Measurements from ENCODE around the gene PBXIP1.
"Not testable (repeated sequence)": the region's sequence is repeated elsewhere in the genome, so short reads cannot be mapped to it uniquely, and the experiment has no call there.

PBXIP1 gene

DNA sequence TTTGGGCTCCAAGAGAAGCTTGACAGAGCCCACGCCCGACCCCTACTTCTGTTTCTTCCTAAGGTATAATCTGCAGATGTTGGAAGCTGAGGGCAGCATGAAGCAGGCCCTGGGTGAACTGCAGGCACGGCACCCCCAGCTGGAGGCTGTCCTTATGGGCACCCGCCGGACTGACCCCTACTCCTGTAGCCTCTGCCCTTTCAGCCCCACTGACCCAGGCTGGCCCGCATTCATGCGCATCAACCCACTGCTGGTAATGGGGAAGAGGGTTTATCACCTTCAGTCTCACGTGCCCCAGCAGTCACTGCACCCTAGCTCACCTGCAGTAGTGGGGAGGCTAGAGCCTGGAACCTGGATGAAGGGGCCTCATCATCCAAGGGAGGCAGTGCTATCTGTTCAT lies 34.4 kb upstream of the PBXIP1 start:
- Histone ChIP-seq H3K79me2 (ENCODE audit: control insufficient read depth, insufficient read depth, low read length) (peaks cover 7% of the 10 kb centered on the region), H3K4me3 (ENCODE audit: low read length) (no peak overlapping the region), H3K56ac (ENCODE audit: low read length) (no peak overlapping the region), H4K5ac (ENCODE audit: low read length) (no peak overlapping the region), H2BK120ac (ENCODE audit: low read depth, low read length) (no peak overlapping the region), H3K79me1 (ENCODE audit: low read length) (peaks cover 19% of the 10 kb centered on the region), H3K9ac (ENCODE audit: low read length) (no peak overlapping the region), H2BK15ac (replicated peaks; ENCODE audit: low read depth) (no peak overlapping the region), H3K18ac (ENCODE audit: low read length) (no peak overlapping the region), H3K27me3 (ENCODE audit: insufficient read depth, low read length, poor library complexity) (no peaks in the 10 kb centered on the region), H3K23ac (ENCODE audit: low read length) (no peak overlapping the region), H2BK5ac (ENCODE audit: low read length) (no peak overlapping the region), H3K4me2 (ENCODE audit: low read length) (no peak overlapping the region), H3K27ac (ENCODE audit: low read depth, low read length) (no peak overlapping the region), H2AK5ac (ENCODE audit: low read length) (no peak overlapping the region), H3K4ac (ENCODE audit: low read depth, low read length) (no peak overlapping the region), H3K36me3 (ENCODE audit: control insufficient read depth, insufficient read depth, low read length) (peaks cover 20% of the 10 kb centered on the region), H4K8ac (ENCODE audit: low read depth, low read length) (no peak overlapping the region), H3K4me1 (ENCODE audit: control insufficient read depth, low read depth, low read length) (no peaks in the 10 kb centered on the region)
- WGBS (ENCODE audit: extremely low coverage, insufficient coverage, low lambda C conversion rate): no CpG with 5 or more reads among the region's 8 CpGs
- DNase-seq: no peak

DNA sequence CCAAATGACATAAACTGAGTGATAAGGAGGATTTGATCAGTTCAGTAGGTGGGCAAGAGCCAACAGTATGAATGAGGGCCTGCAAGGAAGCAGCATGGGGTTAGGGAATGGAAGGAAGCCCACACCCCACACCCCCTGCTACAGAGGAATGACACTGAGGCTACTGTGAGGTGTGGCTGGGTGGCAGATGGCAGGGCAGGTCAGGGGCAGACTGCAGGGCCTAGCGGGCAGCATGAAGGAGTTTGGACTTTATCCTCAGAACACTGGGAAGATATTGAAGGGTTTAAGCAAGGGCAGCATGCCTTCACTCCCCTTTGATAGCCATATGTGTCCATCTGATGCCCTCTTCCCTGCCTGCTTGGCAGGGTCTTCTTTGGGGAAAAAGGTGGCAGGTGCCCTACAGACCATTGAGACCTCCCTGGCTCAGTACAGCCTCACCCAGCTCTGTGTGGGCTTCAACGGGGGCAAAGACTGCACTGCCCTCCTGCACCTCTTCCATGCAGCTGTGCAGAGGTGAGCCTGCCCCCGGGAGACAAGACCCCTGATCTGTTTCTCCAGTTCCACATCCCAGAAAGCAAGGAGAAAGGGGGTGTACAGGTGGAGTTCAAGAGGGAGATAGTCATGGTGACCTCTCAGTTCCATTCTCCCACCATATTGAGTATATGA lies 33.4 kb upstream of the PBXIP1 start:
- Histone ChIP-seq H3K4ac (ENCODE audit: low read depth, low read length) (no peak overlapping the region), H4K5ac (ENCODE audit: low read length) (no peak overlapping the region), H3K56ac (ENCODE audit: low read length) (peak overlapping the region; percentile 34), H3K36me3 (ENCODE audit: control insufficient read depth, insufficient read depth, low read length) (peaks cover 20% of the 10 kb centered on the region), H3K79me1 (ENCODE audit: low read length) (peaks cover 21% of the 10 kb centered on the region), H2BK15ac (replicated peaks; ENCODE audit: low read depth) (no peak overlapping the region), H3K27me3 (ENCODE audit: insufficient read depth, low read length, poor library complexity) (no peaks in the 10 kb centered on the region), H3K79me2 (ENCODE audit: control insufficient read depth, insufficient read depth, low read length) (peaks cover 10% of the 10 kb centered on the region), H3K27ac (ENCODE audit: low read depth, low read length) (no peak overlapping the region), H3K18ac (ENCODE audit: low read length) (no peak overlapping the region), H3K9ac (ENCODE audit: low read length) (no peak overlapping the region), H3K23ac (ENCODE audit: low read length) (no peak overlapping the region), H3K4me3 (ENCODE audit: low read length) (no peak overlapping the region), H4K8ac (ENCODE audit: low read depth, low read length) (no peak overlapping the region), H3K4me1 (ENCODE audit: control insufficient read depth, low read depth, low read length) (no peaks in the 10 kb centered on the region), H2AK5ac (ENCODE audit: low read length) (no peak overlapping the region), H3K4me2 (ENCODE audit: low read length) (no peak overlapping the region), H2BK5ac (ENCODE audit: low read length) (no peak overlapping the region), H2BK120ac (ENCODE audit: low read depth, low read length) (no peak overlapping the region)
- WGBS (ENCODE audit: extremely low coverage, insufficient coverage, low lambda C conversion rate): no CpG with 5 or more reads among the region's 3 CpGs
- DNase-seq: no peak

DNA sequence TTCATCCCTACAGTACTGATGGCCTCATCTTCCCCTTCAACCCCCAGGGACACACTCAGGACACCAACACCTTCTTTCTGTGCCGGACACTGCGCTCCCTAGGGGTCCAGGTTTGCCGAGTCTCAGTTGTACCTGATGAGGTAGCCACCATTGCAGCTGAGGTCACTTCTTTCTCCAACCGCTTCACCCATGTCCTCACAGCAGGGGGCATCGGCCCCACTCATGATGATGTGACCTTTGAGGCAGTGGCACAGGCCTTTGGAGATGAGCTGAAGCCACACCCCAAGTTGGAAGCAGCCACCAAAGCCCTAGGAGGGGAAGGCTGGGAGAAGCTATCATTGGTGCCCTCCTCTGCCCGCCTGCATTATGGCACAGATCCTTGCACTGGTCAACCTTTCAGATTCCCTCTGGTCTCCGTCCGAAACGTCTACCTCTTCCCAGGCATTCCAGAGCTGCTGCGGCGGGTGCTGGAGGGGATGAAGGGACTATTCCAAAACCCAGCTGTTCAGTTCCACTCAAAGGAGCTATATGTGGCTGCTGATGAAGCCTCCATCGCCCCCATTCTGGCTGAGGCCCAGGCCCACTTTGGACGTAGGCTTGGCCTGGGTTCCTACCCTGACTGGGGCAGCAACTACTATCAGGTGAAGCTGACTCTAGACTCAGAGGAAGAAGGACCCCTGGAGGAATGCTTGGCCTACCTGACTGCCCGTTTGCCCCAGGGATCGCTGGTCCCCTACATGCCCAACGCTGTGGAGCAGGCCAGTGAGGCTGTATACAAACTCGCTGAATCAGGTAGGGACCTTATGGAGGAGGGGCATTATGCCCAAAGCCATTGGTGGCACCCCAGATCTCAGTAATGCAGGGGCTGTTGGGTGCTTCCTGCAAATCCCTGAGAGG lies 32.4 kb upstream of the PBXIP1 start:
- Histone ChIP-seq H4K5ac (ENCODE audit: low read length) (no peak overlapping the region), H3K27ac (ENCODE audit: low read depth, low read length) (no peak overlapping the region), H3K4me3 (ENCODE audit: low read length) (no peak overlapping the region), H3K27me3 (ENCODE audit: insufficient read depth, low read length, poor library complexity) (no peaks in the 10 kb centered on the region), H3K23ac (ENCODE audit: low read length) (no peak overlapping the region), H3K79me1 (ENCODE audit: low read length) (peaks cover 21% of the 10 kb centered on the region), H3K36me3 (ENCODE audit: control insufficient read depth, insufficient read depth, low read length) (peaks cover 20% of the 10 kb centered on the region), H2BK15ac (replicated peaks; ENCODE audit: low read depth) (no peak overlapping the region), H3K4me2 (ENCODE audit: low read length) (no peak overlapping the region), H3K18ac (ENCODE audit: low read length) (no peak overlapping the region), H3K79me2 (ENCODE audit: control insufficient read depth, insufficient read depth, low read length) (peaks cover 19% of the 10 kb centered on the region), H2BK5ac (ENCODE audit: low read length) (no peak overlapping the region), H2BK120ac (ENCODE audit: low read depth, low read length) (no peak overlapping the region), H3K56ac (ENCODE audit: low read length) (no peak overlapping the region), H3K9ac (ENCODE audit: low read length) (no peak overlapping the region), H4K8ac (ENCODE audit: low read depth, low read length) (no peak overlapping the region), H3K4ac (ENCODE audit: low read depth, low read length) (no peak overlapping the region), H3K4me1 (ENCODE audit: control insufficient read depth, low read depth, low read length) (no peaks in the 10 kb centered on the region), H2AK5ac (ENCODE audit: low read length) (no peak overlapping the region)
- WGBS (ENCODE audit: extremely low coverage, insufficient coverage, low lambda C conversion rate): no CpG with 5 or more reads among the region's 17 CpGs
- DNase-seq: no peak

DNA sequence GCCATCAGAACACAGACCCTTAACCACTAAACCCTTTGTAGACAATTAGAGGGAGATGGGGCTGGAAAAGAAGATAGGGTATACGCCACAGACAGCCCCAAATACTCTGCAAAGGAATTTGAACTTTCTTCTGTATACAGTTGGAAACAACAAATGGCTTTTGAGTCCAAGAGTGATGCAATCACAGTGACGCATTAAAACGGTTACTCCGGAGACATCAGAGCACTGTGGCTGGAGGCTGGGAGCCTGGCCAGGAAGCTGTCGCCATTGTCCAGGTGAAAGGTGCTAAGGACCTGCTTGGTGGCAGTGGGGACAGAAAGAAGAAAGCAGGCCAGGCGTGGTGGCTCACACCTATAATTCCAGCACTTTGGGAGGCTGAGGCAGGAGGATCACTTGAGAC lies 31.4 kb upstream of the PBXIP1 start:
- Histone ChIP-seq H4K5ac (ENCODE audit: low read length) (no peak overlapping the region), H3K9ac (ENCODE audit: low read length) (no peak overlapping the region), H3K36me3 (ENCODE audit: control insufficient read depth, insufficient read depth, low read length) (peaks cover 20% of the 10 kb centered on the region), H3K4ac (ENCODE audit: low read depth, low read length) (no peak overlapping the region), H3K27me3 (ENCODE audit: insufficient read depth, low read length, poor library complexity) (no peaks in the 10 kb centered on the region), H2BK15ac (replicated peaks; ENCODE audit: low read depth) (no peak overlapping the region), H3K4me3 (ENCODE audit: low read length) (no peak overlapping the region), H3K4me2 (ENCODE audit: low read length) (no peak overlapping the region), H3K23ac (ENCODE audit: low read length) (no peak overlapping the region), H3K79me1 (ENCODE audit: low read length) (peaks cover 21% of the 10 kb centered on the region), H3K18ac (ENCODE audit: low read length) (no peak overlapping the region), H3K56ac (ENCODE audit: low read length) (no peak overlapping the region), H3K79me2 (ENCODE audit: control insufficient read depth, insufficient read depth, low read length) (peaks cover 19% of the 10 kb centered on the region), H3K4me1 (ENCODE audit: control insufficient read depth, low read depth, low read length) (no peaks in the 10 kb centered on the region), H2BK120ac (ENCODE audit: low read depth, low read length) (no peak overlapping the region), H2AK5ac (ENCODE audit: low read length) (no peak overlapping the region), H2BK5ac (ENCODE audit: low read length) (no peak overlapping the region), H4K8ac (ENCODE audit: low read depth, low read length) (no peak overlapping the region), H3K27ac (ENCODE audit: low read depth, low read length) (no peak overlapping the region)
- WGBS (ENCODE audit: extremely low coverage, insufficient coverage, low lambda C conversion rate): no CpG with 5 or more reads among the region's 6 CpGs
- DNase-seq: no peak

DNA sequence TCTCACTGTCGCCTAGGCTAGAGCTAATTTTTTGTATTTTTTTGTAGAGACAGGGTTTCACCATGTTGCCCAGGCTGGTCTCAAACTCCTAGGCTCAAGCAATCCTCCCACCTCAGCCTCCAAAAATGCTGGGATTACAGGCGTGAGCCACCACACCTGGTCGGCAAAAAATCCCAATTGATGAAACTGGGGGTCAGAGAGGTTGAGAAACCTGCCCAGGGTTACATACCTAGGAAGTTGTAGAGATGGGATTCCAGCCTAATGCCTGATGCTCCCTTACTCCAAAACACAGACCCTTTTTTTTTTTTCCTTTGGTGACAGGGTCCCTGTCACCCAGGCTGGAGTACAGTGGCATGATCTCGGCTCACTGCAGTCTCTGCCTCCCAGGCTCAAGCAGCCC lies 30.8 kb upstream of the PBXIP1 start:
- H4K8ac ChIP-seq (ENCODE audit: low read depth, low read length); H3K27me3 ChIP-seq (ENCODE audit: insufficient read depth, low read length, poor library complexity); H3K18ac ChIP-seq (ENCODE audit: low read length); H3K56ac ChIP-seq (ENCODE audit: low read length); H2BK120ac ChIP-seq (ENCODE audit: low read depth, low read length); H4K5ac ChIP-seq (ENCODE audit: low read length); H3K4me3 ChIP-seq (ENCODE audit: low read length); H3K4ac ChIP-seq (ENCODE audit: low read depth, low read length); H3K23ac ChIP-seq (ENCODE audit: low read length); H2BK15ac ChIP-seq (replicated peaks; ENCODE audit: low read depth); H3K27ac ChIP-seq (ENCODE audit: low read depth, low read length); H2AK5ac ChIP-seq (ENCODE audit: low read length); DNase-seq; H3K4me1 ChIP-seq (ENCODE audit: control insufficient read depth, low read depth, low read length); H2BK5ac ChIP-seq (ENCODE audit: low read length); H3K4me2 ChIP-seq (ENCODE audit: low read length); H3K9ac ChIP-seq (ENCODE audit: low read length): not testable (repeated sequence)
- peaks cover 21% of the 10 kb centered on the region for H3K79me1 ChIP-seq (ENCODE audit: low read length)
- H3K79me2 ChIP-seq (ENCODE audit: control insufficient read depth, insufficient read depth, low read length): peaks cover 19% of the 10 kb centered on the region
- no CpG with 5 or more reads among the region's 4 CpGs for WGBS (ENCODE audit: extremely low coverage, insufficient coverage, low lambda C conversion rate)
- H3K36me3 ChIP-seq (ENCODE audit: control insufficient read depth, insufficient read depth, low read length): peaks cover 20% of the 10 kb centered on the region
